ENCODE results near the gene VAMP1.

The VAMP1 gene

DNA sequence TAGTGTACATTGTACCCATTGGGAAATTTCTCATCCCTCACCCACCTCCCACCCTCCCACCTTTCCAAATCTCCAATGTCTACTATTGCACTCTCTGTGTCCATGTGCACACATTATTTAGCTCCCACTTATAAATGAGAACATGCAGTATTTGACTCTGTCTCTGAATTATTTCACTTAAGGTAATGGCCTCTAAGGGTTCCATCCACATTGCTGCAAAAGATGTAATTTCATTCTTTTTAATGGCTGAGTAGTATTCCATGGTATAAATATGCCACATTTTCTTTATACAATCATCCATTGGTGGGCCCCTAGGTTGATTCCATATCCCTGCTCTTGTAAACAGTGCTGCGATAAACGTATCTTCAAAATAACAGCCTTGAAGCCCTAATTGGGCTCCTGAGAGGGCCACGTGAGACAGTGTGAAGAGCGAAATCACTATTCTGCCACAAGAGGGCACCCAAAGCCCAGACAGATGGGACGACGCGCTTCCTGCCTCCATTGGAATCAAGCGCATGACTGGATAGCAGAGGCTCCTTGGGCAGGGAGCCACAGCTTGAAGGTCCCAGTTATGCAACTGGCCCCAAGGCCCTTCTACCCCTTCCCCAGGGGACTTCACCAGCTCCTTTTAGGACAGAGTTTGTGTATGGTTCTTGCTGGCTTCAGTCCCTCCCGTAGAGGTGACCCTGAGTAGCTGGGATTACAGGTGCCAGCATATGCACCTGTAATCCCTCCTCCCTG lies 47.0 kb downstream of the VAMP1 start:
- DNase-seq: peak; percentile 99

DNA sequence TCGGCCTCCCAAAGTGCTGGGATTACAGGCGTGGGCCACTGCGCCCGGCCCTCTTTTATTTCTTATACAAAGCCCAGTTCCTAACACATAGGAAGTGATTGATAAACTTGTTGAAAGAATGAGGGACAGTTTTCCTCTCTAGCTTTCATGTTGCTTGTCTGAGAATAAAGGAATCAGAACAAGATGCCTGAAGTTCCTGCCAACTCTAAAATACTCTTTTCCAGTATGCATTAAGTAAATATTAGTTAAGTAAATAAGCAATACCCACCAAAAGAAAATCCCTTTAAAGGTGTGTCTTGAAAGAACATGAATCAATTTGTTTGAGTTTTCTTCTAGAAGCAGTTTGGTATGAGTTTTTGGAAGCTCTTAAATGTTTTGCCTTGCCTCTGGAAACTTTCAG lies 50.1 kb downstream of the VAMP1 start:
- DNase-seq: no peak

DNA sequence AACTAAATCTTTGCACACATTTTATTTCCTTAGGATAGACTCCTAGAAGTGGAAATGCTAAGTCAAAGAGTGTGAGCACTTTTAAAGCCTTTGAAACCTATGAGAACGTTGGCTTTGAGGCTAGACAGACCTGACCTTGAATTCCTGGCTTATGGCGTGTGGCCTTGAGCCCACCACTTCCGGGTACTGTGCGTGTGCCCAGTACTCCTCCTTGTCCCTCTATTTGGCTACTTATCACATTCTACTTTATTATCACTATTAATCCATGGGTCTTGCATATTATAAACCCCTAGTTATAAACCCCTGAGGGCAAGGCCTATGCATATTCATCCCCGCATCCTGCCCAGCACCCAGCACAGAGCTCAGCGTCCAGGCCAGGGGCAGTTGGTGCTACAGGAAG lies 51.7 kb downstream of the VAMP1 start:
- no peak for DNase-seq

DNA sequence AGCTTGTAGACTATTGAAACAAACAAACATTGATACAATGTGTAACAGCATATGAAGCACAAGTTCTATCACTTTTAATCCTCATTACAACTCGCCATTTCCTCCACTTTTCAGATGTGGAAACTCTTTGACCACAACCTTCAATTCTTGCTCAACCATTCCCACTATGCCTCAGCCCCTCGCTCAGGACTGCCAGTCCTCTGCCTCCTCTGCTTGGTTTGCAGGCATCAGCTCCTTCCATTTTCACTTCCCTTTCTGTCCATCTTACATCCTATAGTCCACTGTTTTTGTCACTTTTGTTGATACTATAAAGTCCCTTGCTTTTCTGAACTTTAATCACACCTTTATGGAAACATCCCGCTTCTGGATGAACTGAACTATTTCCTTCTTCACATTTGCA lies 53.9 kb downstream of the VAMP1 start:
- no peak for DNase-seq

All from NCI-H2171 treated with DMSO at 0.1 percent for 48 hours (cell line).